SK-N-DZ (cell line): Measurements from ENCODE around the gene FHL2.

Experiments used
- DNase-seq: peaks from one replicate; pipeline ENCODE4 v3.0.0-alpha.2; 2015; ENCODE audit warnings: low spot score

The FHL2 gene

GRCh38 chr2:105397953-105398335 is 907 bp downstream of the FHL2 start:
- peak; percentile 57 for DNase-seq

- peak; percentile 47 for DNase-seq
Measured at GRCh38 chr2:105397025-105397722, 1.7 kb downstream of the FHL2 start.

GRCh38 chr2:105396254-105397024 is 2.4 kb downstream of the FHL2 start:
- no peak for DNase-seq

GRCh38 chr2:105395691-105396090 is 3.2 kb downstream of the FHL2 start:
- DNase-seq: no peak

- DNase-seq: no peak
Measured at GRCh38 chr2:105394951-105395611, 3.8 kb downstream of the FHL2 start.

- DNase-seq: no peak
Measured at GRCh38 chr2:105393373-105394055, 5.3 kb downstream of the FHL2 start.

- no peak for DNase-seq
Measured at GRCh38 chr2:105391763-105392662, 6.8 kb downstream of the FHL2 start.

- DNase-seq: no peak
Measured at GRCh38 chr2:105391058-105391627, 7.7 kb downstream of the FHL2 start.

- no peak for DNase-seq
Measured at GRCh38 chr2:105390454-105390853, 8.4 kb downstream of the FHL2 start.

- DNase-seq: no peak
Measured at GRCh38 chr2:105388971-105389381, 9.9 kb downstream of the FHL2 start.

- DNase-seq: no peak
Measured at GRCh38 chr2:105387225-105387624, 11.6 kb downstream of the FHL2 start.

GRCh38 chr2:105385731-105386540 is 12.9 kb downstream of the FHL2 start:
- DNase-seq: no peak

GRCh38 chr2:105384861-105385260 is 14.0 kb downstream of the FHL2 start:
- no peak for DNase-seq

- no peak for DNase-seq
Measured at GRCh38 chr2:105384216-105384615, 14.6 kb downstream of the FHL2 start.

- DNase-seq: no peak
Measured at GRCh38 chr2:105383432-105384166, 15.3 kb downstream of the FHL2 start.

GRCh38 chr2:105382177-105382576 is 16.7 kb downstream of the FHL2 start:
- no peak for DNase-seq

GRCh38 chr2:105381101-105381668 is 17.7 kb downstream of the FHL2 start:
- no peak for DNase-seq

- DNase-seq: no peak
Measured at GRCh38 chr2:105380432-105381100, 18.3 kb downstream of the FHL2 start.
